Fibroblast of villous mesenchyme (primary cell): ENCODE measurements around the gene NR3C2. TPM values are rescaled to one million over a fixed set of nuclear protein-coding genes. Genes with fewer than 3 reads are reported as not detected.

Source experiments
- DNase-seq: peaks from one replicate; pipeline ENCODE4 v3.0.0-alpha.2; 2010; ENCODE audit warnings: low read depth
- H3K4me3 ChIP-seq: 2 replicates; pipeline ENCODE4 v1.5.1; 2011; ENCODE audit warnings: low read depth, mild to moderate bottlenecking, low read length
- total RNA-seq: library from RNA; depleted of rRNA; stranded (reverse); fragments of >200 nt; gene quantifications from 2 replicates; pipeline ENCODE4 v1.2.3, GENCODE V29; 2012
- TF ChIP-seq, protein P1 (sequence below): IDR thresholded peaks from 2 replicates; pipeline ENCODE4 v1.5.1; 2012; ENCODE audit warnings: low read depth, mild to moderate bottlenecking, low read length; ENCODE audit not compliant: insufficient read depth

The NR3C2 gene
- total RNA-seq, 1 donor: under 0.01 TPM

DNA sequence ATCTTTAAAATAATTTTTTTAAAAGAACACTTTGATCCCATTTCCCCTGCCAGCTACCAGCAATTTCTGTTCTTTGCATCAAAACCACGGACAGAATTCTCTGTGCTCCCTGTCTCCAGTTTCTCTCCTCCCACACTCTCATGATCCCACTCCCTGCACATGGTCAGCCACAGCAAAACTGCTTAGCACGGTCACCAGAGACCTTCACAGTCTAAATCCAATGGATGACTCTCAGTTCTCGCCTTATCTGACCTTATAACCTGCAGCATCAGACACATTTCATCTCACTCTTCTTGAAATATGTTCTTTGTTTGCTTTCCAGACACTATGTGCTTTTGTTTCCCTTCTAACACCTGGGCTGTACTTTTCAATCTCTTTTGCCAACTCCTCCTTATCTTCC, 131.5 kb downstream of the NR3C2 start:
- no peak overlapping the region for H3K4me3 ChIP-seq
- TF ChIP-seq, protein P1, sequence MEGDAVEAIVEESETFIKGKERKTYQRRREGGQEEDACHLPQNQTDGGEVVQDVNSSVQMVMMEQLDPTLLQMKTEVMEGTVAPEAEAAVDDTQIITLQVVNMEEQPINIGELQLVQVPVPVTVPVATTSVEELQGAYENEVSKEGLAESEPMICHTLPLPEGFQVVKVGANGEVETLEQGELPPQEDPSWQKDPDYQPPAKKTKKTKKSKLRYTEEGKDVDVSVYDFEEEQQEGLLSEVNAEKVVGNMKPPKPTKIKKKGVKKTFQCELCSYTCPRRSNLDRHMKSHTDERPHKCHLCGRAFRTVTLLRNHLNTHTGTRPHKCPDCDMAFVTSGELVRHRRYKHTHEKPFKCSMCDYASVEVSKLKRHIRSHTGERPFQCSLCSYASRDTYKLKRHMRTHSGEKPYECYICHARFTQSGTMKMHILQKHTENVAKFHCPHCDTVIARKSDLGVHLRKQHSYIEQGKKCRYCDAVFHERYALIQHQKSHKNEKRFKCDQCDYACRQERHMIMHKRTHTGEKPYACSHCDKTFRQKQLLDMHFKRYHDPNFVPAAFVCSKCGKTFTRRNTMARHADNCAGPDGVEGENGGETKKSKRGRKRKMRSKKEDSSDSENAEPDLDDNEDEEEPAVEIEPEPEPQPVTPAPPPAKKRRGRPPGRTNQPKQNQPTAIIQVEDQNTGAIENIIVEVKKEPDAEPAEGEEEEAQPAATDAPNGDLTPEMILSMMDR: no peak
- no peak for DNase-seq

DNA sequence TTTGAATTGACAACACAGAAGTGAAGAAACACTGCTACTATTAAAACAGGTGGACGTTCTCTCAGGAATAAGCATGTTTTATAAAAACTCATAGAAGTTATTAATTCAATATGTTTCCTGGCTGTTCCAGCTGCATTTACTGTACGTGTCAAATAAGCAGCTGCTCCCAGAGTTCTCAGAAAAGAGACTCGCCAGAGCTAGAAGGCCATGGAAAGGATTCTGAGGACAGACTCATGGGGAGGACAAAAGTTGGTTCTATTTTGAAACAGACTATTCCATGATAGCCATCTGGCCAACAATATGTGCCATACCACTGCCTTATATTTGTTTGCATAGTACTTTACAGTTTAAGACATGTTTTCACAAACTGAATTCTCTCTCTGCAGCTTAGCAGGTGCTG, 136.5 kb downstream of the NR3C2 start:
- DNase-seq: no peak
- TF ChIP-seq, protein P1: no peak
- H3K4me3 ChIP-seq: no peak overlapping the region

DNA sequence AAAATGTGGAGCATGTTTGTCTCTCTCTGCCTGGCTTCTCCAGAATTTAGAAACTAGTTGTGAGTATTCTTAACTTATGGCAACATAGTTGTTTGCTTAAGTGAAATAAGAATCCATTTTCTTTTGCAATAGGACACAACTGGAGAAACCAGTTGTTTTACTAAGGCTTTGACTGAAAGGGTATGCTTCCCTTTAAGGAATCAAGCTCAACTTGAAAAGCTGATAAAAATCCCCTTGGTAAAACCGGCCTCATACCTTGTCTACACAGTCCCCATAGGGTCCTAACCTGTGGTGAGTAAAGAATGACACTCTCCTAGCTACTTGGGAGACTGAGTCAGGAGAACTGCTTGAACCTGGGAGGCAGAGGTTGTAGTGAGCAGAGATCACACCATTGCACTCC, 139.8 kb downstream of the NR3C2 start:
- TF ChIP-seq, protein P1: no peak
- H3K4me3 ChIP-seq: no peak overlapping the region
- no peak for DNase-seq

DNA sequence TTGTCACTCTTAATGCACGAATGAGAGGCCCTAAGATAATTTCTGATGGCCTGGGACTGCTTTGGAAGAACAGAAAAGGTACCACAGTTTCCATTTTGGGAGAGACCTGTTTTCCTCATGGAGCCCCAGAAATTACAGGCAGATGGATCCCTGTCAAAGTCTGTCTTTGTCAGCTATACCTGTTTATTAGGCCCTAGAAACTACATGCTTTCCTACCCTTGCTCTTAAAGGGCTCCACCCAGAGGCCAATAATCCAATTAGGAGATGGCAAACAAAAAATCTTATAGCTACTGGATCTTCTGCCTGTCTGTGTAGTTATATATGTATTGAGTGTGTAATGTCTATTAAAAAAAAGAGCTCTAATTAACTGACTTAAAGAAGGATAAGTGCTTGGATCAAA, 141.3 kb downstream of the NR3C2 start:
- H3K4me3 ChIP-seq: no peak overlapping the region
- TF ChIP-seq, protein P1: no peak
- no peak for DNase-seq

DNA sequence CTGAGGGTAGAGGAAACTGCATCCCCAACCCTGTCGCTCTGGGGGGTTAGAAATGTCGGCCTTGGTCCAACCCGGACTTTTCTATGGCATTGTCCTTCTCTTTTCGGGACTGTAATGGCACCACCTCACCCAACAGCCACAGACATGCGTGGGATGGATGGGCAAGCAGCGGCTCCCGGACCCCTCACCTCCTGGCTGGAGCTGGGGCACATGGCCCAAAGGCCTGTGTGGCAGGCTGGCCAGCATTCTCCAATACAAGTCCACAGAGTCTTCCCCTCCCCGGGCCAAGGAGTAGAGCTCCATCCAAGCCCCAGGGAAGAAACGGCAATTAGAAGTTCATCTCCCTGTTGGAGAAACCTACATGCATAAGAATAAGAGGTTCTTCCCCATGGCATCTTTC, 142.9 kb downstream of the NR3C2 start:
- no peak for DNase-seq
- no peak overlapping the region for H3K4me3 ChIP-seq
- TF ChIP-seq, protein P1: no peak

DNA sequence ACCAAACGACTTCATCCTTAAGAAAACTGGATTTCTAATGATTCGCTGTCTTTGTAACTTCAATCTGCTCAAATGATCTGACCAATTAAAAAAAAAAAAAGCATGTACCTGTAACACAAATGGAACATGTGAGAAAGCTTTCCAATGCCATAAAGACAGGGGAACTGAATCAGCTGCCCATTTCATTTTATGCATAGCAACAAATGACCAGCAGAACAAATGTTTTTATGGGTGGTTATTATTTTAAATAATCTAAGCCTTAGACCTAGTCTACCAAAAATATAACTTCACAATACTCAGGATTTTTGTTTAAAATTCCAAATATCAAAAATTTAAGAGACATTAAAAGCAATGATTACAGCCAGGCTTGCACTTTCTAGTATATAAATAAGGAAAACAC, 145.7 kb downstream of the NR3C2 start:
- H3K4me3 ChIP-seq: no peak overlapping the region
- TF ChIP-seq, protein P1: no peak
- no peak for DNase-seq

DNA sequence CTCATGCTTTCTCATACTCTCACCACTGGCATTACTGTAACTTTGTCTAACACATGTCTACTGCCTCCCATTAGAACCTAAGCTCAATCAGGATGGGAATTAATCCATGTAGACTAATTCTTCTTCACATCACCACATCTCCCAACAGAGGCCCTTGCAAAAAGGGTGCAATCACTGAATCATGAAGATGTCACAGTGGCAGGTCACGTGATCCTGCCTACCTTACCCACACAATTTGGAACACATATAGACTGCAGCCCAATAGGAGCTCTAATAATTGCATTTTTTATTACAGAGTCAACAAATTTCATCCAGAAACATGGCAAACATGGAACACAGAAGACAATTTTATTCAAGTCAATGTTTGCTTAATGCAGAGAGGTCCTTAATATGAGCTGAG, 146.6 kb downstream of the NR3C2 start:
- DNase-seq: no peak
- no peak overlapping the region for H3K4me3 ChIP-seq
- TF ChIP-seq, protein P1: no peak
